SW480 (cell line): ENCODE measurements around the gene SAG.

Experiments
- DNase-seq: peaks from one replicate; pipeline ENCODE4 v3.0.0-alpha.2; 2016; ENCODE audit warnings: low spot score

Gene SAG

DNA sequence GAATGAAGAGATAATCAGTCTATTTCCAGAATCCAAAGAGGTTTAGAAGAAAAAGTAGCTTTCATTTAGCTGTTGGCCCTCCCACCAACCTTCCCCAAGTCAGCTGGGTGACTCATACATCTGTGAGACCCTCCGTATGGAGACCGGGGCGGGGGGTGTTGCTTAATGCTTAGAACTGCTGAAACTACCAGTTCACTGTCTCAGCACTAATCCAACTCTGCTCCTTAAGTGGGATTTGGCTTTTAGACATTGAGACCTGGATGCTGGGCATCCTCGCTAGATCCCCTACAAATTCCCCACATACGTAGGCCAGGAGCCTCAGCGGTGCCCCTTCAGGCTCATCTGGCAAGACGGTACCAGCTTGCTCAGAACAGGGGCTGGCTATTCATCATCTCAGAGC, at the start of gene SAG:
Gene SAG (plus strand): TSS at position 252 of the 400 bp plus-strand sequence. CDS start 1,374 bp downstream, outside the sequence.
- no peak for DNase-seq

DNA sequence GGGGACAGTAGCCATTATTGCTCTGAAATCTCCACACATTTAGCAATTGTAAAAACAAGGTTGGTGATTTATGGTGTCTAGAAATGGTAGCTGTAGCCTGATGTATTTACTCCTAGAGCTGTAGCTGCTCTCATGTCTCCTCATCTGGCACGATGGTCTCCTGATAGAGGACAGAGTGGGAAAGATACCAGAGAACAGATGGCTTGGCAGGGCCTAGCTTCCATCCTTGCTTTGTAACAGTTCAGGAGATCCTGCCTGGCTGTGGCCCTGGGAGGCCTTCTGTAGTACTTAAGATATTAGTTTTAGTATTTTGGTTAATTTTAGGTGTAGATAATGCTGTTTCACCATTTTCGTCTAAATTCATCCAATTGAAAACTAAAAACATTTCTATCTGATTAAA, 49.4 kb upstream of the SAG start:
- no peak for DNase-seq

- DNase-seq, result no peak
Observed at GRCh38 chr2:233259730-233260129, 47.9 kb upstream of the SAG start.

GRCh38 chr2:233260661-233261060, 47.0 kb upstream of the SAG start:
- DNase-seq, result no peak

DNA sequence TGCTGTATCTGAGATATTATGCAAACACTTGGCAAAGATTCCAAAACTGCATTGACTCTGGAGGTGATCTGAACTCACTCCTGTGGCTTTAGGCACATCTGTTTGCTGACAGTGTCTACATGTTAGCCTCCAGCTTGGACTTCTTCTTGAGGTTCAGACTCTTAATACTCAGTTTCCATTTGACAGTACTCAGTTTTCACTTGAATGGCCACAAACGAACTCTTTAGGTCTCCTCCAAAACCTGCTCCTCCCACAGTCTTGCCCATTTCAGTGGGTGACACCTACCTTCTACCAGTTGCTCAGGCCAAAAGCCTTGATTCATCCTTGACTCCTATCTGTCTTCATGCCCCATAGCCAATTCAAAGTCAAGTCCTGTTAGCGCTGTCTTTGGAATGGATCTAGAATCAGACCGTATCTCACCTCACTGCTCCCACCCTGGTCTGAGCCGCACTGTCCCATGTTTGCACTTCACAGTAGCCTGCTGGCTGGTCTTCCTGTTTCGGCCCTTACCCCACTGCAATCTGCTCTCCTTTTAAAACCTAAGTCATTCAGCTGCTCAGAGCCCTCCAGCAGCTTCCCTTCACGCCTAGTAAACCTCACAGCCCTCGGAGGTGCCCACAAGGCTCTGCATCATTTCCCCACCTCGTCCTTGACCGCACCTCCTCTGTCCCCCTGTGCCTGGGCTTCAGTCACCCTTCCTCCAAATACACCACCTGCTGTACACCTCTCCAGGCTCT, 45.6 kb upstream of the SAG start:
- no peak for DNase-seq

DNA sequence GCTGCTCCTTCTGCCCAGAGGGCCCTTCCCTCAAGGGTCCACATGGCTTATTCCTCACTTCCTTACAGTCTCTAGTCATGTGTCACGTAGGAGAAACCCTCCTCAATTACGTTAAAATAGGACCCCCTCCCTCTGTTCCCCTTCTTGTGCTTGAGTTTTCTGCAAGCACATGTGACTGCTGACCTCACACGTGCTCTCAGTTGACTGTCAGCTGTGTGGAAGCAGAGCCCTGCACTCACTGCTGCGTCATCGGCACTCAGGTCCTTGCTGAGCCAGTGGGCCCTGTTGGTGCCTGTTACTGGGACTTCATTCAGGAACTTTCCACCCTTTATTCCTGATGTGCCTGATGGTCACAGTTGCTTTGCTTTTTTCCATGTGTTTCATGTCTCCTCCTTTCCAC, 45.1 kb upstream of the SAG start:
- no peak for DNase-seq

- DNase-seq, result no peak
Observed at GRCh38 chr2:233263045-233263570, 44.5 kb upstream of the SAG start.

DNA sequence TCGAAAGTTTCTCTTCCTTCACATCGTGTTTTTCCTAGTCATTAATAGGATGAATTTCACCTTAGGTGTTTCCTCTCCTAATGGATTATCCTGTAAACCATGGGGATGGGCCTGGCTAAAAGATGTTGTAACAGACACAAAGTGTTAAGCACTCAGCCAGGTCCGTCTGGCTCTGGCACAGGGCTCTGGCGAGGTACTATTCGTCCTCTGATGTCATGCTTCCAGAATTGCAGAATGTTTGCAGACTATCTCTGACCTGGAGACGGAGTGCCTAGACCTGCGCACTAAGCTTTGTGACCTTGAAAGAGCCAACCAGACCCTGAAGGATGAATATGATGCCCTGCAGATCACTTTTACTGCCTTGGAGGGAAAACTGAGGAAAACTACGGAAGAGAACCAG, 42.9 kb upstream of the SAG start:
- no peak for DNase-seq

DNA sequence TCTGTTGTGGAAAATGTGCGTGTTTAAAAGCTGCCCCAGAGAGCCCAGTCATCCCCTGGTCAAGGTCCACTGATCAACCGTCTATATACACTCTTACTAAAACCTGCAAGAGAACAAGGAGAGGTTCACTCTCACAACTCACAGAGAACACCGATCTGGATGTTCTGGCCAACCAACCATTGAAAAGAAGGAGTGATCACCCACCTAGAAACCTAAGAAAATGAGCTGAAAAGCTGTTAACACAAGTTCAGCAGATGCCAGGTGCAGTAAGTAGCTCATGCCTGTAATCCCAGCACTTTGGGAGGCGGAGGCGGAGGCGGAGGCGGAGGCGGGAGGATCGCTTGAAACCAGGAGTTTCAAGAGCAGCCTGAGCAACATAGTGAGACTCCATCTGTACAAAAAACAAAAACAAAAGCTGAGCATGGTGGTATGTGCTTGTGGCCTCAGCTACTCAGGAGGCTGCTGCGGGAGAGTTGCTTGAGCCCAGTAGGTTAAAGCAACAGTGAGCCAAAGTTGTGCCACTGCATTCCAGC, 41.7 kb upstream of the SAG start:
- no peak for DNase-seq

DNA sequence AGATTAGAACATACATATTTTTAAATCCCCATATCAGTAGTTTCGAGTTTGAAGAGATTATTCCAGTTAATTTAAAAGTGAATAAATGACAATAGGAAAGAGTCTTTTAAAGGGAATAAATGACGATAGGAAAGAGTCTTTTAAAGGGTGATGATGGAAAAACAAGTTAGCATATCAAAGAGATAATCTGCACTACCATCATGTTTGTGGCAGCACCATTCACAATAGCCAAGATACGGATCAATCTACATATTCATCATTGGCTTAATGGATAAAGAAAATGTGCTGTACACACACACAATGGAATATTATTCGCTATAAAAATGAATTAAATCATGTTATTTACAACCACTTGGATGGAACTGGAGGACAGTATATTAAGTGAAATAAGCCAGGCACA, 41.1 kb upstream of the SAG start:
- no peak for DNase-seq

GRCh38 chr2:233267516-233268245, 39.9 kb upstream of the SAG start:
- no peak for DNase-seq

GRCh38 chr2:233270366-233270765, 37.2 kb upstream of the SAG start:
- DNase-seq, result no peak

DNA sequence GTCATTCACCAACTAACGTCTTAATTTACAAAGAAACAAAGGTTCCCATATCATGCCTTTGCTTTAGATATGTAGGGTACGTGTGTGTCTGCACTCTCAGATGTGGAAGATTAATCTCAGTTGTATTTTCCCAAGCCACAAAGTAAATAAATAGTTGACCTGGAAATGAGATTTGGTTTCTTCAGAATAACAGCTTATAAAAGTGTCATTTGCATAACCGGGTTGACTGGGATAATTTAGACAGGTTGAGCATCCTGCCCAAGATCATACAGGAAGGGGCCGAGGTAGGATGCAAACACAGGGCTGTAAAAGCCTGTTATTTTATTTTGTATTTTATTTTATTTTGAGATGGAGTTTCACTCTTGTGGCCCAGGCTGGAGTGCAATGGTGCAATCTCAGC, 36.7 kb upstream of the SAG start:
- DNase-seq, result no peak

DNA sequence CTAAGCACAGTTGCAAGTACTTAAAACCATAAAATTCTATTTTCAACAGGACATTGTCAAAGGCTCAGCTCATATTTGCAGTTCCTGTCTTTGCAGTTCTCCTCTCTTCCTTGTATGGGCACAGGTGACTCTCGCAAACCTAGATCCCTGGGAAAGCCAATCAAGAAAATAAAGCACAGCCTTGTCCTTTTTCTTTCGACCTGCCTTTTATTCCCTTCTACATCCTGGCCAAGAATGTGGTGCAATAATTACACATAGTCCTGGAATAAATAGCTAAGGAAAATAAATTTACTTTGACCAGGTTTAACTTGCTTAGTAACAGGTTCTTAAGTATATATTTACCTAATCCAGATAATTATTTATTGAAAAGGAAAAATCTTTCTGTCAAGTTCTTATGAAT, 35.9 kb upstream of the SAG start:
- no peak for DNase-seq

DNA sequence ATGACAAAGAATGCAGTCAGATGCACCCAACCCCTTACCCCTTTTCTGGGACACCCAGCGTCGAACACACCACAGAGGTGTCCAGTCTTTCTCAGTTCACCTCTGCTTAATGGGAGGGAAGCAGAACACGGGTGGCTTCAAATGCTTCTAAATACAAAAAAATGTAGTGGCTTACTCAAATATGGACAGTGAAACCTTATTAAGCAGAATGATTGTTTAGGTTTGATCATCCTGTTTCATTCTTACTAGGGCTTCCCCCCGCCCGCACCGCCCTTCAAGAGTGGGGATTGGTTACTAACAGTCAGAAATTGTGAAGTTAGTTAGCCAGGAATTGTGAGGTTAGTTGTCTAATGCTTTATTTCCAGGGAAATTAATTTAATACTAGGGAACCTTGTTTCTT, 34.5 kb upstream of the SAG start:
- DNase-seq, result no peak

DNA sequence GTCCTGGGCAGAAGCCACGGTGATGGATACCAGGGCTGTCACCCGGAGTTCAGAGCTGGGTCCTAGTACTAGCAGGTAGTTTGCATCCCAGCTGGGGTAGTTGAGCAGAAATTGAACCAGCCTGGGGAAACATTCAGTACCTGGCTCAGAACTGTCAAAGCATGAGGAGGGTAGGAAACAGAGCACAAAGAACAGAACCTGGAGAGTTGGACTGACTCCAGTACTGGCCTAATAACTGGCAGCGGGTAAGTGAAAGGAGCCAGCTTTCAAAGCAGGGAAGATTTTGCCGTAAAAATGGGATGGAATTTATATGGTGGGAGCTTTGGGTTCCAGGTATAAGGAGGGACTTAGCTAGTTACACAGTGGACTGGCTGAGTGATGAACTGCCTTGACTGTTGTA, 32.4 kb upstream of the SAG start:
- DNase-seq, result no peak

GRCh38 chr2:233278921-233279320, 28.7 kb upstream of the SAG start:
- no peak for DNase-seq

- DNase-seq, result no peak
Observed at GRCh38 chr2:233280114-233280693, 27.4 kb upstream of the SAG start.

GRCh38 chr2:233281553-233281952, 26.1 kb upstream of the SAG start:
- DNase-seq, result no peak

- DNase-seq, result no peak
Observed at GRCh38 chr2:233281992-233282603, 25.5 kb upstream of the SAG start.

DNA sequence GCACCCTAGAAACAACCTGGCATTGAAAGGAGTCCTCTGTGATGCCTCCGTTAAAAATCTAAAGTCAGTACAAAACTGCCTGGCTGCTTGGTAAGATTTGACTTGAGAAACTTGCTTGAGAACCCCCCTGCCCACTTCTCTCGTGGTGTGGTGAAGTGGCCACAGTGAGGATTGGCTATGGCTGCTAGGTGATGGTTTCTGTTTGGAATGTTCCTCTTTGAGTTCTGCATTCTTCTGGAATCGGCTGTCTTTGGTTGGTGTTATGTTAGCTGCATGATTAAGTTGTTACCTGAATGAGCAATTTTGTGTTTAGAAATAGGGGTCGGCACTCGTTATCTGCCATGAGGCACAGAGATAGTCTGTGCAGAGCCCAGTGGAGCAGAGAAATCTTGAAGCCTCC, 21.7 kb upstream of the SAG start:
- no peak for DNase-seq

DNA sequence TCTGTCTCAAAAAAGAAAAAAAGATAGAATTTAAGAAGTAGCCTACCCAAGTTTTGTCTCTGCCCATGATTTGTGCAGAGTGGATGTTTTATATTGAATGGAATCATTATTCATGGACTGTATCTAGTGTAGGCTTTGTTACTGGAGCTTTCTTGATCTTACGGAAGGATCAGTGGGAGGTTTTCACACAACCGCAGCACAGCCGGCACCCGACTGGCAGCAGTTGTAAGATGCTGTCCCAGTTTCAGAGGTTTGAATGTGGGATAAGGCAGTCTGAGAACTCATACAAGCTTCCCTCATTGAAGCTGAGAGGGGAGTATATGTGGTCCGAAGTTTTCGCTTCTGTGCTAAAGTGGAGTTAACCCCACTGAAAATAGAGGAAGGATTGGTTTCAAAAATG, 19.7 kb upstream of the SAG start:
- DNase-seq, result no peak
